T-helper 17 cell (primary cell): ENCODE results near the gene LYRM4. TPM values are rescaled to one million over a fixed set of nuclear protein-coding genes. Genes with fewer than 3 reads are reported as not detected.
A peak's percentile ranks its signal among the peaks of the same experiment; 100 is the strongest.

ENCODE experiments used
- ATAC-seq: fragments of 150-1000 bp; cut with Tn5 transposase; 2 replicates; pipeline ENCODE4 v1.10.0; 2021; ENCODE audit warnings: mild to moderate bottlenecking, moderate library complexity
- DNase-seq, 3 donors: peaks; one replicate each; pipeline versions ENCODE4 v3.0.0 to v3.0.0-alpha.2; 2020 to 2021
- H3K9me3 ChIP-seq: one replicate; pipeline ENCODE4 v1.7.0; 2013; ENCODE audit warnings: low read length, mild to moderate bottlenecking; ENCODE audit not compliant: control insufficient read depth, poor library complexity, severe bottlenecking
- H3K27ac Mint-ChIP-seq: one replicate; pipeline ENCODE4 v1.8.0; 2022; ENCODE audit warnings: mild to moderate bottlenecking, moderate library complexity, mixed read lengths
- H3K27me3 Mint-ChIP-seq: one replicate; pipeline ENCODE4 v1.8.0; 2022; ENCODE audit warnings: mixed read lengths
- H3K36me3 Mint-ChIP-seq: one replicate; pipeline ENCODE4 v1.8.0; 2022; ENCODE audit warnings: low read depth, mixed read lengths
- H3K4me1 Mint-ChIP-seq: one replicate; pipeline ENCODE4 v1.8.0; 2022; ENCODE audit warnings: mild to moderate bottlenecking, mixed read lengths
- H3K4me3 Mint-ChIP-seq: one replicate; pipeline ENCODE4 v1.8.0; 2022; ENCODE audit warnings: mild to moderate bottlenecking, moderate library complexity, mixed read lengths
- total RNA-seq, 4 donors: library from RNA in 2 of 4; stranded (reverse) in 2 of 4; gene quantifications; one replicate each; pipeline ENCODE4 v1.2.3 and lab custom pipeline; 2022 to 2026

LYRM4 gene
- total RNA-seq, 2 donors from 2014 or later, result 14.6 to 19.2 TPM

DNA sequence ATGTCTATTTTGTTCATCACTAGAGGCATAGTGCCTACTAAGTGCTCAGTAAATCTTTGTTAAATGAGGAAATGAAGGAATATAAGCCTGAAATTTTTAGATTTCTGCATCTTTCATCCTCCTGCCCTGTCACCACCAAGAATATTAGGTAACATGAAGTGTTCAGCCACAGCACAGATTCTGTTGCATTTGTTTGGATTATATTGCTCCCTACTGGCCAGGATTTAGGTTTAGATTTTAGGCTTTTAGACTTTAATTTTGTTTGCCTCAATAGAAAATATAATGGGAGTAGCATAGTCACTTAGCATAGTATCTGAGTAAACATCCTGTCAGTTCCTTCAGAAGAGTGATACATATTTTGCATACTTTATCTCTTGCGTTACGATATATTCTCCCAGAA is 14.7 kb upstream of the LYRM4 start:
- ATAC-seq, result no peak
- no peak for DNase-seq
- Mint-ChIP-seq H3K36me3 (peaks cover 6% of the 10 kb centered on the region), H3K27ac (no peak overlapping the region), H3K27me3 (no peaks in the 10 kb centered on the region), H3K4me1 (peaks cover 36% of the 10 kb centered on the region), H3K4me3 (no peak overlapping the region)
- H3K9me3 ChIP-seq, result no peaks in the 10 kb centered on the region

DNA sequence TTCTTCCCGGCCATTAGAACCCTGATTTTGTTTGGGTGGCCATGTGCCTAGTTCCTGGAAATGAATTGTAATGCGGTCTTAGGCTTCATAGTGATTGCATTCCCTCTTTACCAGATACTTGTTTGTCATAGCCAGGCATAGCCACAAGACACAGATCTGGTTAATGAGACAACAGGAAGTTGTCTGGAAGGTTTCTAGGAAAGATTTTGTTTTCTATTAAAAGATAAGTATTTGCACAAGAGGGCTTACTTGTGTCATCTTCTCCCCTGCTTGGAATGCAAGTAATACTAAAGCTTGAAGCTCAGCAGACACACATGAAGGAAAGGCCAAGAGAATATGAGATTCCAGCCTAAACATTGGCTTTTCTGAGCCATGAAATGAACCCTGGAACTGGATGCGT is 13.5 kb upstream of the LYRM4 start:
- Mint-ChIP-seq H3K4me1 (peaks cover 28% of the 10 kb centered on the region), H3K27ac (no peak overlapping the region), H3K36me3 (peaks cover 6% of the 10 kb centered on the region), H3K27me3 (no peaks in the 10 kb centered on the region), H3K4me3 (no peak overlapping the region)
- H3K9me3 ChIP-seq, result no peaks in the 10 kb centered on the region
- ATAC-seq (no peak), DNase-seq (no peak)

DNA sequence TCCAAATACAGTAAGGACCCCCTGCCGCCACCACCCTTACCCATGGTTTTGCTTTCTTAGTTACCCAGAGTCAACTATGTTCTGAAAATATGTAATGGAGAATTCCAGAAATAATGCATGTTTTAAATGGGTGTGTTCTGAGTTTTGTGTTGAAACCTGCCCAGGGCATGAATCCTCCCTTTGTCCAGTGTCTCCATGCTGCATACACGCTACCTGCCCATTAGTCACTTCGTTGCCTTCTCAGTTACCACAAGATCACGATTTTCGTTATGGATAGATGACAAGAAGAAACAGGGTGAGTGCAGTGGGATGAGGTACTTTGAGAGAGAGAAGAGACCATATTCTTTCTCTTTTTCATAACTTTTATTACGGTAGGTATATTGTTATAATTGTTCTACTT is 11.2 kb upstream of the LYRM4 start:
- H3K4me1 Mint-ChIP-seq, result peaks cover 21% of the 10 kb centered on the region
- H3K4me3 Mint-ChIP-seq, result no peak overlapping the region
- no peaks in the 10 kb centered on the region for H3K9me3 ChIP-seq
- ATAC-seq (no peak), DNase-seq (no peak)
- H3K36me3 Mint-ChIP-seq, result peaks cover 6% of the 10 kb centered on the region
- no peaks in the 10 kb centered on the region for H3K27me3 Mint-ChIP-seq
- H3K27ac Mint-ChIP-seq, result no peak overlapping the region

DNA sequence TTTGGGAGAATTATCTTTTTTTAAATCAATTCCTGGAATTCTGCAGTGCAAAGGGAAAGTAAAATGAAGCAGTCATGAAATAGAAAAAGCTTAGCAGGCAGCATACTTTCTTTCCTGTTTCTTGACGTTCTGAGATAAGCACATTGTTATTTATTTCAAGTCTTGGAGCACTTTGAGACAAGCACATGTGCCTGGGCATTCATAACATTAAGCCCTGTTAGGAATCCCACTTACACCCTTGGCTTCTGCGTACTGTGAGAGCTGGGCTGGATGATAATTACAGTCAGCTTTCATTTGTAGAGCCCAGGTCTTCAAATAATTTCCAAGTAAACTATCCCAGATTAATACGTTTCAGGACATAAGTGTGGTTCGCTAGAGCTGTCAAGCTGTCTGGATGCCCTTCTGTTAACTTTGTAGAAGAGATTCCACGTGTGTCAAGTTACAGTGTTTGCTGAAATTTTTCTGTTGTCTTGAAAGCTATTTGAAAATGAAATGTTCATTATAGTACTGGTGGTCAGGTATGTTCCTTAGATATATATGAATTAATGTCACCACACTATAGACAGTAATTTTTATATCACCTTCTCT is 9.4 kb upstream of the LYRM4 start:
- DNase-seq, result no peak
- H3K9me3 ChIP-seq, result no peaks in the 10 kb centered on the region
- peaks cover 6% of the 10 kb centered on the region for H3K36me3 Mint-ChIP-seq
- no peak overlapping the region for H3K4me3 Mint-ChIP-seq
- H3K4me1 Mint-ChIP-seq, result peaks cover 25% of the 10 kb centered on the region
- H3K27ac Mint-ChIP-seq, result peak overlapping the region; percentile 59
- H3K27me3 Mint-ChIP-seq, result no peaks in the 10 kb centered on the region
- ATAC-seq, result no peak

DNA sequence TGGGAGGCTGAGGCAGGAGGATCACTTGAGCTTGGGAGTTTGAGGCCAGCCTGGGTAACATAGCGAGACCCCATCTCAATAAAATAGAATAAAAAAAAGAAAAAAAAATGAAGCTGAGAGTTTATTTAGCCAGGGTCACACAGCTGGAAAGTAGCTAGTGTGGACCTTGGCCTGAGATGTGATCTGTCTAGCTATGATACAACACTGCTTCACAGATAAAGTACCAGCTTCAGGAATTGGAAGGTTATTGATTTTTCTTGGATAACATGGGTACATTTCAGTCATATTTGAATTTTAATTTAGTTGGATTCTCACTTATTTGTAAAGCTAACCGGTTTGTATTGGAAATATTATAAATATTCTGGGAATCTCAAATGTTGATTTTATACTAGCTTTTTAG is 5.7 kb upstream of the LYRM4 start:
- no peak overlapping the region for H3K4me3 Mint-ChIP-seq
- H3K9me3 ChIP-seq, result no peaks in the 10 kb centered on the region
- peaks cover 2% of the 10 kb centered on the region for H3K36me3 Mint-ChIP-seq
- H3K27ac Mint-ChIP-seq, result no peak overlapping the region
- no peaks in the 10 kb centered on the region for H3K27me3 Mint-ChIP-seq
- ATAC-seq (no peak), DNase-seq (no peak)
- peaks cover 14% of the 10 kb centered on the region for H3K4me1 Mint-ChIP-seq

DNA sequence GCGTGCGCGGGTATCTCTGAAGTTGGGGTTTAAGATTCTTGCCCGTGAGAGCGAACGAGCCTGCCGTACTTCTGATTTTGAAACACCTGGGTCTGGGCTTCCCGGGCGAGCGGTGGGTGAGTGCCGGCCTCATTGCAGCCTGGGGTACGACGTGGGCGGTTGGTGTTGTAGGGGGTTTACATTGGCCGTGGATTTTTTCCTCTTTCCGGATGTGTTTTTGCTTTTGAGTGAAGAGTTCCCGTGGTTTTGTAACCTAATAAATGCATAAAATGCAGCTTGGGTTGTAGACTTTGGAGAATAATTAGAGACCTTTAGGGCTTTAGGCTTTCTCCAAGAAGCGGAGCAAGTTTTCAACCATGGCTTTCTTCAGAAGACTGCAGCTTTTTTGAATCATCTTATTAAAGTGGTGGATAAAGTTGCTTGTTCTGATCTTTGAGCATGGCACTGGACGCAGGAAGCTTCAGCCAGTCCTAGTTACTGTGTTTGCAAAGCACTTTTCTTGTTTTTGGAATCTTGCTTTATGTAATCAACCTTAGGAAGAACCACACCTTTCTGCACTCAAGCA is 877 bp upstream of the LYRM4 start:
- no peaks in the 10 kb centered on the region for H3K9me3 ChIP-seq
- Mint-ChIP-seq H3K36me3 (no peaks in the 10 kb centered on the region), H3K4me1 (peaks cover 29% of the 10 kb centered on the region), H3K27ac (peak overlapping the region; percentile 99), H3K27me3 (no peaks in the 10 kb centered on the region), H3K4me3 (peak overlapping the region; percentile 97)
- ATAC-seq (no peak), DNase-seq (no peak)

DNA sequence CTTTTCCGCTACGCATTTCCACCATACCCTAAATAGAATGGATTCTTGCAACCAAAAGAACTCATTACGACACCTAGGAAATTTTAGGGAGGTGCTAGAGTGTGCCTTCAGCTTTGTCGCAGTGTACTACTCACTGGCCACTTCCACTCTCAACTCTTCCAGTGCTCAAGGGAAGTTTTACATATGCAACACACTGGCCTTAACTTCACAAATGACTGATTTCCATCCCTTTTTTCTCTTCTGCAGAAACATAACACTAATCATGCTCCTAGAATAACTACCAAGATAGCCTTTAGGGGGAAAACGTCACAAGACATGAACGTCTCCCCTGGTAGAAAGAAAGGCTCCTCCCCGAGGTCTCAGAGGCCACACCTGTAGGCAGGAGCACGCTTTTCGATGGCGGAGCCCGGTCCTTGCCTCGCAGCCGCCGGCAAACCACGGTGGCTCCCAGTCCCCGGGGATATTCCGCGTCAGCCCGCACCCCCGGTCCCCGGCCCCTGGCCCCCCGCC is 584 bp downstream of the LYRM4 start:
- H3K36me3 Mint-ChIP-seq, result no peaks in the 10 kb centered on the region
- H3K27ac Mint-ChIP-seq, result peak overlapping the region; percentile 99
- peak overlapping the region; percentile 97 for H3K4me3 Mint-ChIP-seq
- H3K4me1 Mint-ChIP-seq, result peaks cover 23% of the 10 kb centered on the region
- no peaks in the 10 kb centered on the region for H3K27me3 Mint-ChIP-seq
- H3K9me3 ChIP-seq, result no peaks in the 10 kb centered on the region
- ATAC-seq (peak; percentile 72), DNase-seq (peak; percentile 56 to 62 (median 57))

DNA sequence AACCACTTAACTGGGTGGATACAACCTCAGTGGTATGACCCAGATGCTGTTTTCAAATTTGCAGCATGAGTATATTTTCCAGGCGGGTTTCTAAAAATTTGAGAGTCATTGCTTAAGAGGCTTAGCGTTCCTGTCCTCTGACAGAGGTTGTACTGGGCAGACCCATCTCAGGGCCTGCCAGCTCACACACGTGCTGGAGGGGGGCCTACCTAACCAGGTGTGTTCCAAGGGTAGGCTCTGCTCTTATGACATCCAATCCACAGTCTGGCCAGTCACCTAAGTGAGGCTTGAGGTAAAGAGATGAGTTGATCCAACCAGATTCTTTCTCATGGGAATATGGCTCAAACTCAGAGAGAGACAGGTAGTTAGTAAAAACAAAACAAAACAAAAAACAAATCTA is 1.3 kb downstream of the LYRM4 start:
- Mint-ChIP-seq H3K4me3 (peak overlapping the region; percentile 97), H3K36me3 (no peaks in the 10 kb centered on the region), H3K27me3 (no peaks in the 10 kb centered on the region), H3K4me1 (peaks cover 23% of the 10 kb centered on the region), H3K27ac (peak overlapping the region; percentile 99)
- H3K9me3 ChIP-seq, result no peaks in the 10 kb centered on the region
- no peak for ATAC-seq
- DNase-seq, result no peak

DNA sequence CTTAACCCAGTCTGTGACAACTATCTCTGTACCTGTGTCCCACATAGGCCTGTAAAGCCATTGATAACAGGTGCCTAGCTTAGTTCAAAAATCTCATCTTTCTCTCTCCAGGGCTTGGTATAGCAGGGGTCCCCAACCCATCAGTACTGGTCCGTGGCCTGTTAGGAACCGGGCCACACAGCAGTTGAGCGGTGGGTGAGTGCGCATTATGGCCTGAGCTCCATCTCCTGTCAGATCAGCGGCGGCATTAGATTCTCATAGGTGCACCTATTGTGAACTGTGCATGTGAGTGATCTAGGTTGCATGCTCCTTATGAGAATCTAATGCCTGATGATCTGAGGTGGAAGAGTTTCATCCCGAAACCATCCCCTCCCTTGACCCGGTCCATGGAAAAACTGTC is 3.4 kb downstream of the LYRM4 start:
- Mint-ChIP-seq H3K36me3 (peaks cover under 1% of the 10 kb centered on the region), H3K4me3 (no peak overlapping the region), H3K27me3 (no peaks in the 10 kb centered on the region), H3K4me1 (peaks cover 23% of the 10 kb centered on the region), H3K27ac (no peak overlapping the region)
- DNase-seq (no peak), ATAC-seq (no peak)
- no peaks in the 10 kb centered on the region for H3K9me3 ChIP-seq

DNA sequence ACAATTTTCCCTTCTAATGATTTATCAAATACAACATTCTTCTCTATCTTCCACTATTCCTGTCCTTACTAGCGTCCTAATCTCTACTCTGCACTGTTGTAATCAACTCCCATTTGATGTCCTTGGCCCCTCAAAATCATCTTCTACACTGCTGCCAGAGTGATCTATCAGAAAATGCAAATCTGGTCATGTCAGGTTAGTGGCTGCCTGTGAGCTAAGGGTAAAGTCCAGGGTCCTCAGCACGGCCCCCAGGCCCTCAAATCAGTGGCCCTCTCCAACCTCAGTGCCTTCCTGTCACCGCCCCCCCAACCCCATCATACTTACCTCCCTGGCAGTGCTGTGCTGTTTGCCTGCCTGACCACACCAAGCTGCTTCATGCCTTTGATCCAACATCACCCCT is 3.8 kb downstream of the LYRM4 start:
- ATAC-seq, result no peak
- Mint-ChIP-seq H3K27me3 (no peaks in the 10 kb centered on the region), H3K4me3 (no peak overlapping the region), H3K36me3 (peaks cover 4% of the 10 kb centered on the region), H3K4me1 (peaks cover 20% of the 10 kb centered on the region), H3K27ac (no peak overlapping the region)
- no peaks in the 10 kb centered on the region for H3K9me3 ChIP-seq
- DNase-seq, result no peak

DNA sequence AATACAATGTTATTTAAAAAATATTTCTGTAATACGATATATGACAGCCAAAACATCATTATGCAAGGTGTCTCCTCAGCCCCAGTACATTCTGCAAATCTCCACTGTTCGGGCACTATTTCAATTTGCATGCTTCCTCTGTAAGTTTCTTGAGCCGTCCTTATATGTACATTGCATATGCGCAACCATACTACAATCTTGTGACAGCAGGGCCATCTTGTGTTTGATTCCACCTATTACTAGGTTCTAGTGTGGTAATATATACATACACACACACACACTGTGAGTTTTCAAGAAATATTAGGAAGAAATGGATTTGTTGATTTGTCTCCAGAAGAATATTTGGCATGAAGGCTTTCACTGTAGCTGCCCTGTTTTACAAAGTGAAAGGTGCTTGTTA is 9.8 kb downstream of the LYRM4 start:
- Mint-ChIP-seq H3K4me3 (no peak overlapping the region), H3K4me1 (peaks cover 7% of the 10 kb centered on the region), H3K27me3 (no peaks in the 10 kb centered on the region), H3K27ac (no peak overlapping the region), H3K36me3 (peaks cover 4% of the 10 kb centered on the region)
- no peaks in the 10 kb centered on the region for H3K9me3 ChIP-seq
- DNase-seq (no peak), ATAC-seq (no peak)

DNA sequence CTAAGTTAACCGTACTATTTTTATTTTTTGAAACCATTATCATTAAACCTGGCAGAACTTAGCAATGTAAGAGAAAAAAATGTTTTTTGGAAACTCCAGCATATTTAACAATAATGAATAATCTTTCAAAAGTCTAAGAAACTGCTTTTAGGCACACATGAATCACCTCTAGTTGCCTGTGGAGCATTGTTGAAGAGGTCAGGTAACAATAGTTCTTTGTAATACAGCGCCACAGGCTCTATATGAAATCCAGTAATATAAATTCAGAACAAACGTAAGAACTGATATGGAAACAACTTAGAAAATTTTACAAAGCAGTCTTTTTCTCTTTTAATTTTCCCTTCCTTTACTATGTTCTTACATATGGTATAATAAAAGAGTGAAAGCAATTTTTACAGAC is 10.3 kb downstream of the LYRM4 start:
- no peak for DNase-seq
- Mint-ChIP-seq H3K4me1 (peaks cover 10% of the 10 kb centered on the region), H3K4me3 (no peak overlapping the region), H3K27ac (no peak overlapping the region), H3K36me3 (peaks cover 5% of the 10 kb centered on the region), H3K27me3 (no peaks in the 10 kb centered on the region)
- H3K9me3 ChIP-seq, result no peaks in the 10 kb centered on the region
- ATAC-seq, result no peak

DNA sequence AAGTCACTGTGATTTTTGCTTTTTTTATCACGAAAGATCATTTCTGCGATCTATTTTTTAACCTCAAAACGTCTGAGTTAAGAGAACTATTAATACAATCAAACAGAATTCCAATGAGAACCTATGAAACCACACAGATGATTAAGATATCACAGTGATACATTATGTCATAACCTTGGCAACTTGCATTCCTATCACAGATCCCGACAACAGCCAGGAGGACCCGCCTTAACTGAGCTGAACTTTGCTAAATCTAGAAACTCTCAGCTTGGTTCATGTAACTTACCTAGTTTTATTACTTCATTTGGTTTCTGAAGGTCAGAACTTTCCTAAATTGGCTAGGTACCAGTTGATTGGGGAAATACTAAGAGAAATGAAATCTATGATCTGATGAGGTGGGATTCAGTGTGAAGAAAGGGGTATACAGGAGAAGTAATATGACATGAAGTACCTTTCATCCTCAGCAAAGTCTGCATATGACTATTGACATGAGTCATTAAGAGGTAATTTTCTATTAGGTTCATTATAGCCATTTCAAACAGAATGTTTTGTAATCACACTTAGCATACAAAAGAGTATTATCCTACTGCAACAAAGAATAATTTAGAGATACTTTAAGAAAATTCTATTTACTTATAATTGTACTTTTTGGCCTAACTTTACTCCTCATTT is 11.2 kb downstream of the LYRM4 start:
- no peak overlapping the region for H3K27ac Mint-ChIP-seq
- ATAC-seq (no peak), DNase-seq (no peak)
- no peak overlapping the region for H3K4me3 Mint-ChIP-seq
- no peaks in the 10 kb centered on the region for H3K27me3 Mint-ChIP-seq
- peaks cover 13% of the 10 kb centered on the region for H3K4me1 Mint-ChIP-seq
- peaks cover 6% of the 10 kb centered on the region for H3K36me3 Mint-ChIP-seq
- no peaks in the 10 kb centered on the region for H3K9me3 ChIP-seq
